Activated CD4-positive, CD25-positive, alpha-beta regulatory T cell (primary cell): Measurements from ENCODE around the gene LILRA1.
"Not testable (repeated sequence)": the region's sequence is repeated elsewhere in the genome, so short reads cannot be mapped to it uniquely, and the experiment has no call there.

Source experiments
- DNase-seq, 4 experiments: peaks; one replicate each; lab custom pipeline; 2025; lab: John Stamatoyannopoulos, UW

LILRA1 gene

DNA sequence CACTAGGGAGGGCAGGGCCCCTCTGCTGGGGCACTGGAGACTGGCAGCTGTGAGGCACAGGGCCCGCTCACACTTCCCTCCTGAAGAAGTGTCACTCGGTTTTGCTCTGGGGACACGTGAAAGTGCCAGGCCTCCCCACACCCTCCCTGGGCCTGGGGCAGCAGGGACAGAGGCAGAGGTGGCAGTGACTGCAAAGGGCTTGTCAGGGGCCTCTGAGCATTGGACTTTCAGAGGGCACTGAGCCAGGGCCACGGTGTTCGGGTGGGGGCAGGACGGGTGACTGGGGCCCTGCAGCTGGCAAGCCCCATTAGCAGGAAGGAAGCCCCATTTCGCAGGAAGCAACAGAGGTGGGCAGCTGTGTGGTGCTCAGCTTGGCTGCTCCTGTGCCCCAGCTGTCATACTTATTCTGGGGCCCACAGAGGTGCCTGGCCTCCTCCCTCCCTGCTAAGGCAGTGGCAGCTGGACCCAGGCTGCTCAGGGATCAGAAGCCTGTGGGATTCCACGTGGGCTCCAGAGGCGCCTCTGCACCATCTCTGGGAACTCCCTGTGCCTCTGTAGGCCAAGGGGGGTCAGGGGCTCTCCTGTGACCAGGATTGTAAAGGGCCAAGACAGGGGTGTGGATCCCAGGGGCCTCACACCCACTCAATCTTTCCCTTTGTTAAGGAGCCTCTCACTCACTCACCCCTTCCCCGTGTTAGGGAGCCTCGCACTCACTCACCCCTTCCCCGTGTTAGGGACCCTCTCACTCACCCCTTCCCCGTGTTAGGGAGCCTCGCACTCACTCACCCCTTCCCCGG, 31.7 kb downstream of the LILRA1 start:
- not testable (repeated sequence) for DNase-seq

- no peak for DNase-seq
These were observed 33.3 kb downstream of the LILRA1 start for GRCh38 chr19:54626757-54627156.

GRCh38 chr19:54627912-54628311, 34.5 kb downstream of the LILRA1 start:
- DNase-seq: not testable (repeated sequence)

DNA sequence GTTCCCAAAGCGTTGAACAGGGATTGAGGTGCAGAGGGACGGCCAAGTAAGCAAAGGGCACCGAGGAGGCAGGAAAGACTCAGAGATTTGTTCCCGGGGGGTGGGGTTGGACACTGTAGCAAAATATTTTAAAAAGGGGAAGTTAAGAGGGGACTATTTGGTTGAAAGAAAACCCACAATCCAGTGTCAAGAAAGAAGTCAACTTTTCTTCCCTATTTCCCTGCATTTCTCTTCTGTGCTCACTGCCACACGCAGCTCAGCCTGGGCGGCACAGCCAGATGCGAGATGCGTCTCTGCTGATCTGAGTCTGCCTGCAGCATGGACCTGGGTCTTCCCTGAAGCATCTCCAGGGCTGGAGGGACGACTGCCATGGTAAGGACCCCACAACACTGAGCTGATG, 36.8 kb downstream of the LILRA1 start, which contains the start of gene LILRB1:
TSS of gene LILRB1 (plus strand) at position 223 of the 400 bp plus-strand sequence. CDS start 590 bp downstream, outside the sequence.
- not testable (repeated sequence) for DNase-seq

DNA sequence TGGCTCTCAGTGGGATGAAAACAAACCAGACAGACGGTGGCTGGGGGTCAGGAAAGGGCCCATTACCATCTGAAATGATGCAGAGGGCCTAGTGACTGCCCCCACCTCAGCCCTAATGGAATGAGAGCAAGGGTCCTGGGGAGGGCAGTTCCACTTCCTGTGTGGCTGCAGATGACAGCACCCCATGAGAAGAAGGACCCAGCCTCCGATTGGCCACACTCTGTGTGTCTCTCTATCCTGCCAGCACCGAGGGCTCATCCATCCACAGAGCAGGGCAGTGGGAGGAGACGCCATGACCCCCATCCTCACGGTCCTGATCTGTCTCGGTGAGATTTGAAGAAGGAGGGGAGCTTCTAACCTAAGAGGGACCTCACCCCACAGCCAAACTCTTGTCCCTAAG, 37.4 kb downstream of the LILRA1 start:
- DNase-seq: no peak

DNA sequence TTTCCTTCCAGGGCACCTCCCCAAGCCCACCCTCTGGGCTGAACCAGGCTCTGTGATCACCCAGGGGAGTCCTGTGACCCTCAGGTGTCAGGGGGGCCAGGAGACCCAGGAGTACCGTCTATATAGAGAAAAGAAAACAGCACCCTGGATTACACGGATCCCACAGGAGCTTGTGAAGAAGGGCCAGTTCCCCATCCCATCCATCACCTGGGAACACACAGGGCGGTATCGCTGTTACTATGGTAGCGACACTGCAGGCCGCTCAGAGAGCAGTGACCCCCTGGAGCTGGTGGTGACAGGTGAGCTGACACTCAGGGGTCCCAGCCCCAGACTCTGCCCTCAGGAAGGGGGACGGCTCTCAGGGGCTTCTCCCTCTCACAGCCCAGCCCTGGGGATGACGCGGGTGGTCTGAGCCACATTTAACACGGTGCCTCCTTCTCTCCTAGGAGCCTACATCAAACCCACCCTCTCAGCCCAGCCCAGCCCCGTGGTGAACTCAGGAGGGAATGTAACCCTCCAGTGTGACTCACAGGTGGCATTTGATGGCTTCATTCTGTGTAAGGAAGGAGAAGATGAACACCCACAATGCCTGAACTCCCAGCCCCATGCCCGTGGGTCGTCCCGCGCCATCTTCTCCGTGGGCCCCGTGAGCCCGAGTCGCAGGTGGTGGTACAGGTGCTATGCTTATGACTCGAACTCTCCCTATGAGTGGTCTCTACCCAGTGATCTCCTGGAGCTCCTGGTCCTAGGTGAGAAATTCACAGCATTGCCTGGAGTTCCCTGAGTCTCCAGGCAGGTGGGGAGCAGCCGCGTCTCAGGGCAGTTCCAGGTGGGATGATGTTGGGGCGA, 38.3 kb downstream of the LILRA1 start:
- DNase-seq: not testable (repeated sequence)

- DNase-seq: not testable (repeated sequence)
These were observed 39.1 kb downstream of the LILRA1 start for GRCh38 chr19:54632517-54632916.

DNA sequence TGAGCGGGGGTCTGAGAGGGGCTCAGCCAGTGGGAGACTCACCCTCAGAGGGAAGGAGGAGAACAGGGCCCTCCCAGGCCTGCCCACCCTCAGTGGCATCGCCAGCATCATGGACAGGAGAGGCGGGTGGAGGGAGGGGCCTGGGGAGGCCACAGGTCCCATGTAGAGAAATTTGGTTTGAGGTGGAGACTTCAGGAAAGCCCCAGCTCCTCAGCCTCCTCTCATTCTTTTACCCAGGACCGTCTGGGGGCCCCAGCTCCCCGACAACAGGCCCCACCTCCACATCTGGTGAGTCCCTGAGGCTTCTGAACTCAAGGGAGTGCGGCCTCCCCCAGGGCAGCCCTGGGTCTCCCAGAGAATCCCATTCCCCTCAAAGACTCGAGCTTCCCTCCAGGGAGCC, 40.0 kb downstream of the LILRA1 start:
- DNase-seq: no peak

DNA sequence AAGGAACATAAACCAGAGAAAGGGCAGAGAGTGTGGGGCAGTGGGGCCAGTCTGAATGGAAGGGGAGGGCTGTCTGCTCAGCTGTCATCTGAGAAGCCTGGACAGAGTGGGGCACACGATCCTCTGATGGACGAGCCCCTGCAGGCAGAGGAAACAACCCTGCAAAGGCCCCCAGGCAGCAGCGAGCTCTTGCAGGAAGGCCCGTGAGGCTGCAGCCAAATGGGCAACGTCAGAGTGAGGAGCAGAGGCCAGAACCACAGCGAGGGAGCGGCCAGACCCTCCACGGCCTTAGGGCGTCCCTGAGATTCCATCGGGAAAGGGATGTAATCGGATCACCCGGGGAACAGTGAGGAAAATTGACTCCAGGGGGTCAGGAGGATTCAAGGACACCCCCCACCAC, 42.6 kb downstream of the LILRA1 start:
- not testable (repeated sequence) for DNase-seq

DNA sequence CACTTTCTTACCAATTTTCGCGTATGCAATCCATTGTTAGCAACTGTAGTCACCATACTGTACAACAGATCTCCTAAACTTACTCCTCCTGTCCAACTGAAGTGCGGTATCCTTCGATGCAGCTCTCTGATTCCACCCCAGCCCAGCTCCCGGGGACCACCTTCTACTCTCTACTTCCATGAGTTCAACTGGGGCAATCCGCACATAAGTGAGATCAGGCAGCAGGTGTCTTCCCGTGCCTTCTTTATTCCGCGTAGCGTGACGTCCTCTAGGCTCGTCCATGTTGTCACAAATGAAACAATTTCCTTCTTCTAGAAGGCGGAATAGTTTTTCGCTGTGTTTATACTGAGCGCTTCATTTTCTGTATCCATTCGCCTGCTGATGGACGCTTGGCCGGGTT, 45.3 kb downstream of the LILRA1 start:
- DNase-seq: no peak

GRCh38 chr19:54642953-54643352, 49.5 kb downstream of the LILRA1 start:
- DNase-seq: not testable (repeated sequence)

GRCh38 chr19:54643583-54643982, 50.2 kb downstream of the LILRA1 start:
- DNase-seq: not testable (repeated sequence)

GRCh38 chr19:54644056-54644455, 50.6 kb downstream of the LILRA1 start:
- no peak for DNase-seq

GRCh38 chr19:54646331-54646841, 53.0 kb downstream of the LILRA1 start:
- no peak for DNase-seq

DNA sequence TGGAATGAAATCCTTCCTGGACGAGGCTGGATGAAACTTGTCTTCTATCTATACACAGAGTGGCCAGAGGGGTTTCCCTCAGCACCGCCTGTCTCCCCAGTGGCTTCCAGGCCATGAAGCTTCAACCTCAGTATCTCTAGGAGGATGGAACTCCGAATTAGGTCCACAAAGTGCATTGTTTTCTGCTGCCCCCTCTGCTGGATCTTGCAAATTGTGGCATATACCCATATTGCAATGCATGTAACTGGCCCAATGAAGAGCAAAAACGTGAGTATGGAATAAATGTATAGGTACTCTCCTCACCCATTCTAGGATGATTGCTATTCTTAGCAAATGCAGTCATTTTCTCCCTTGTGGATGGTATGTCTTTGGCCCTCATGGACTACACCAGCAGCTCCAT, 54.7 kb downstream of the LILRA1 start:
- DNase-seq: no peak

DNA sequence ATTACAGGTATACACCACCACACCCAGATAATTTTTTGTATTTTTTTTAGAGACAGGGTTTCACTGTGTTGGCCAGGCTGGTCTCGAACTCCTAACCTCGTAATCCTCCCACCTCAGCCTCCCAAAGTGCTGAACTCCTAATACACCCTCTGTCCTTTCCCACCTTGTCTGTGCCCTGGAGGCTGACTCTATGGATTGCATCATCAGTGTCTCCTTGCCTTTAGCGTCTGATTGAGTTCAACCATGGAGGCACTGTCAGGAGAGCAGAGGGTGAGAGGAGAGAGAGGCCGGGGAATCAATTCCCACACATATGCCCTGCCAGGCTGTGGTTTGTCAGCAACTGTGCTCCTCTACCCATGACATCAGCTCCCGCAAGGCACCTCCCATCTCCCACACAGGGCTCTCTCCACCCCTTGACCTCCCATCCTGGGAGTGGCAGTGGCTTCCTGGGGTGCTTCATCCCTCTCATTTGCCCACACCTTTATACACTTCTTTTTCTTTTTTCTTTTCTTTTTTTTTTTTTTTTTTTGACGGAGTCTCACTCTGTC, 56.8 kb downstream of the LILRA1 start:
- no peak for DNase-seq
